HG02981 (cell line): Measurements from ENCODE around the gene UBQLN2.
"Not testable (repeated sequence)": the region's sequence is repeated elsewhere in the genome, so short reads cannot be mapped to it uniquely, and the experiment has no call there.

Source experiments
- ATAC-seq: cut with Tn5 transposase; IDR thresholded peaks from one replicate; pipeline ENCODE4 v1.9.1; 2021; ENCODE audit warnings: mild to moderate bottlenecking, moderate library complexity; ENCODE audit not compliant: unreplicated experiment

UBQLN2 gene

GRCh38 chrX:56563231-56564161 lies at the start of gene UBQLN2:
UBQLN2 (plus strand) TSS chrX:56563627; CDS start chrX:56563874, 247 bp downstream.
- ATAC-seq, result peak; percentile 62

- no peak for ATAC-seq
Observed at GRCh38 chrX:56519642-56520041, 43.8 kb upstream of the UBQLN2 start.

- ATAC-seq, result not testable (repeated sequence)
Observed at GRCh38 chrX:56529482-56530007, 33.9 kb upstream of the UBQLN2 start.

GRCh38 chrX:56530011-56530410 lies 33.4 kb upstream of the UBQLN2 start:
- ATAC-seq, result no peak

- ATAC-seq, result no peak
Observed at GRCh38 chrX:56550667-56551066, 12.8 kb upstream of the UBQLN2 start.

- ATAC-seq, result no peak
Observed at GRCh38 chrX:56554870-56555269, 8.6 kb upstream of the UBQLN2 start.

- no peak for ATAC-seq
Observed at GRCh38 chrX:56557376-56557929, 6.0 kb upstream of the UBQLN2 start.

- peak; percentile 20 for ATAC-seq
Observed at GRCh38 chrX:56564164-56564885, 898 bp downstream of the UBQLN2 start.

- ATAC-seq, result no peak
Observed at GRCh38 chrX:56564921-56565840, 1.8 kb downstream of the UBQLN2 start.

GRCh38 chrX:56569378-56570057 lies 6.1 kb downstream of the UBQLN2 start:
- no peak for ATAC-seq

GRCh38 chrX:56572975-56573374 lies 9.5 kb downstream of the UBQLN2 start:
- no peak for ATAC-seq

- no peak for ATAC-seq
Observed at GRCh38 chrX:56574861-56575260, 11.4 kb downstream of the UBQLN2 start.

GRCh38 chrX:56576721-56577120 lies 13.3 kb downstream of the UBQLN2 start:
- no peak for ATAC-seq

GRCh38 chrX:56588397-56589188 lies 25.2 kb downstream of the UBQLN2 start:
- ATAC-seq, result no peak

- ATAC-seq, result not testable (repeated sequence)
Observed at GRCh38 chrX:56591830-56592229, 28.4 kb downstream of the UBQLN2 start.

GRCh38 chrX:56600141-56600540 lies 36.7 kb downstream of the UBQLN2 start:
- no peak for ATAC-seq

- no peak for ATAC-seq
Observed at GRCh38 chrX:56600987-56601386, 37.6 kb downstream of the UBQLN2 start.

- ATAC-seq, result no peak
Observed at GRCh38 chrX:56615282-56615681, 51.9 kb downstream of the UBQLN2 start.
